ENCODE data around the gene KDM4B. TPM values are rescaled to one million over a fixed set of nuclear protein-coding genes. Genes with fewer than 3 reads are reported as not detected.

Gene KDM4B
- total RNA-seq, 4 donors from 2014 or later, result 28.7 to 75.1 (median 46.1) TPM

DNA sequence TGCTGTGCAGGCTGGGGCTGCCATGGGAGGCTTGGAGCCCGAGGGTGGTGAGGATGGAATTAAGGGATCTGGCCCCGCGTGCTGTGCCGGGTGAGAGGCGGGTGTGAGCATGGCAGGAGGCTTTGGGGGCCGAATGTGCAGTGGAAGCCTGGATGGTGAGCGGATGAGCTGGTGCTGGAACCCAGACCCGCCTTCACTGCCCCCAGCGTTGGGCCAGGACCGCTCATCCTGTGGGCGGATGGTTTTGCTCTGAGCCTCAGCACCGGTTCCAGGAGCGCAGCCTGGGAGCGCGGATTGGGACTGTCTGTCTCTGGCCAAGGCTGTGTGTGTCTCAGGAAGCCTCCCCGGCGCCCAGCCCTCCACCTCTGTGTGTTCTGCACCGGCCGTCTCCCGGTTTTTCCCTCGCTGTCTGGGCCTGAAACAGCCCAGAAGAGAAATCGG is 16.7 kb downstream of the KDM4B start:
- no peak for DNase-seq
- H3K4me3 ChIP-seq, result no peak overlapping the region
- H3K4me1 ChIP-seq, result peaks cover 0 to 8% (median 0%) of the 10 kb centered on the region in 4 donors
- H3K27me3 ChIP-seq, result no peaks in the 10 kb centered on the region
- TF ChIP-seq POLR2A (IDR thresholded peaks at IDR 0.05), result no peak
- TF ChIP-seq, protein P1, sequence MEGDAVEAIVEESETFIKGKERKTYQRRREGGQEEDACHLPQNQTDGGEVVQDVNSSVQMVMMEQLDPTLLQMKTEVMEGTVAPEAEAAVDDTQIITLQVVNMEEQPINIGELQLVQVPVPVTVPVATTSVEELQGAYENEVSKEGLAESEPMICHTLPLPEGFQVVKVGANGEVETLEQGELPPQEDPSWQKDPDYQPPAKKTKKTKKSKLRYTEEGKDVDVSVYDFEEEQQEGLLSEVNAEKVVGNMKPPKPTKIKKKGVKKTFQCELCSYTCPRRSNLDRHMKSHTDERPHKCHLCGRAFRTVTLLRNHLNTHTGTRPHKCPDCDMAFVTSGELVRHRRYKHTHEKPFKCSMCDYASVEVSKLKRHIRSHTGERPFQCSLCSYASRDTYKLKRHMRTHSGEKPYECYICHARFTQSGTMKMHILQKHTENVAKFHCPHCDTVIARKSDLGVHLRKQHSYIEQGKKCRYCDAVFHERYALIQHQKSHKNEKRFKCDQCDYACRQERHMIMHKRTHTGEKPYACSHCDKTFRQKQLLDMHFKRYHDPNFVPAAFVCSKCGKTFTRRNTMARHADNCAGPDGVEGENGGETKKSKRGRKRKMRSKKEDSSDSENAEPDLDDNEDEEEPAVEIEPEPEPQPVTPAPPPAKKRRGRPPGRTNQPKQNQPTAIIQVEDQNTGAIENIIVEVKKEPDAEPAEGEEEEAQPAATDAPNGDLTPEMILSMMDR (IDR thresholded peaks at IDR 0.05), result no peak
- no peak overlapping the region for H3K27ac ChIP-seq
- H3K9me3 ChIP-seq, result no peaks in the 10 kb centered on the region
- H3K36me3 ChIP-seq, result no peaks in the 10 kb centered on the region

DNA sequence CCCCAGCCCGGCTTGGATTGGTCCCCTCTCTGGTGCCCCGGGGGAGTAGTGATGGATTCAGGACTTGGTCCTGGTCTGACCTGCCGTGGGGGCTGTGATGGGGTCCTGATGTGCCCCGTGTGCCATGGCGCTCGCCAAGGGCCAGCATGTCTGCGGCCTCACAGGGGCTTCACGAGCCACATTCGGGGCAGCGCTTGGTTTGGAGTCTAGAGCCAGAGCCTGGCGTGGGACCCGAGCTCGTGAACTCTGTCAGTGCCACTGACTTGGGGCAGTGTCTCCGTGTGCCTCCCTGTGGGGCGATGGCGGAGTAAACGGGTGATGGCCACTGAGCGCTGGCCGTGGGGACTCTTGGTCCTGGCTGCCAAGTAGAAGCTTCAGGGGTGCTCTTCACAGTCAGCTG is 17.1 kb downstream of the KDM4B start:
- Histone ChIP-seq H3K27me3 (no peaks in the 10 kb centered on the region), H3K27ac (no peak overlapping the region), H3K36me3 (no peaks in the 10 kb centered on the region), H3K9me3 (no peaks in the 10 kb centered on the region), H3K4me1 (peaks cover 0 to 8% (median 0%) of the 10 kb centered on the region in 4 donors), H3K4me3 (no peak overlapping the region)
- no peak for TF ChIP-seq POLR2A (IDR thresholded peaks at IDR 0.05)
- TF ChIP-seq, protein P1 (IDR thresholded peaks at IDR 0.05), result no peak
- no peak for DNase-seq

DNA sequence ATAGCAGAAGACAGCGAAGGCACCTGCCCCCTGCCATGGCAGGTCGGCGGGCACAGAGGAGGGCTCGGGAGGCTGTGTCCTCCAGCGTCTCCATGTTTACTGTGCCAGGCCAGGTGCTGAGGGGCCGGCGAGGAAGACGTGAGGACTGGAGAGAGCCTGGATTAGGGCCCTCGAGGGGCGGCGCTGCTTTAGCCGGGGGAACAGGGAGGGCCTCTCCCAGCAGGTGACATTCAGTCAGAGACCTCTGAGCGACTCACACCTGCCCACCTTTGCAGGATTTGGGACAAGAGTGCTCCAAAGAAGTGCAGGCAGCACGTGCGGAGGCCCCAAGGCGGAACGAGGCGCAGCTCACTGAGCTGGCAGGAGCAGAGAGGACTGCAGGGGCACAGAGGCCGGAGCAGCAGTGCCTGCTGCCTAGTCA is 17.6 kb downstream of the KDM4B start:
- no peak overlapping the region for H3K4me3 ChIP-seq
- no peaks in the 10 kb centered on the region for H3K36me3 ChIP-seq
- DNase-seq, result no peak
- H3K9me3 ChIP-seq, result no peaks in the 10 kb centered on the region
- no peaks in the 10 kb centered on the region for H3K27me3 ChIP-seq
- no peak for TF ChIP-seq POLR2A (IDR thresholded peaks at IDR 0.05)
- TF ChIP-seq, protein P1 (IDR thresholded peaks at IDR 0.05), result no peak
- peaks cover 0 to 8% (median 0%) of the 10 kb centered on the region in 4 donors for H3K4me1 ChIP-seq
- H3K27ac ChIP-seq, result no peak overlapping the region

DNA sequence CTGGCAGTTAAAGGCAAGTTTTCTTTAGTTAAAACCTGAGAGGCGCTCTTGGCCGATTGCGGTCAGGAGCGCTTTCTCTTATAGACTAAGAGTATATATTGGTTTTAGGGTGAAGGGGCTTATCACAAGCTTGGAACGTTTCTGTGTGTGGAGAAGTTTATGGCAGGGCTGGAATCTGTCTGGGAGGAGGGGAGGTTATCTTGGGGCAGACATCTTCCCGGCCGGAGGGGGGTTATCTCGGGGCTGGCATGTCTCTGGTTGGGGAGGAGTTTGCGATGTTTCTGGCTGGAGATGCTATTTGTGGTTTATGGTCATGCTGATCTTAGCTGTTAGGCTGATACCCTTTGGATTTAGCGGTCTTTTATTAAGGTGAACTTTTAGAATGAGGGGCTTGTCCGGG is 18.3 kb downstream of the KDM4B start:
- H3K27ac ChIP-seq, result no peak overlapping the region
- DNase-seq, result no peak
- no peaks in the 10 kb centered on the region for H3K27me3 ChIP-seq
- TF ChIP-seq, protein P1 (IDR thresholded peaks at IDR 0.05), result no peak
- TF ChIP-seq POLR2A (IDR thresholded peaks at IDR 0.05), result no peak
- no peak overlapping the region for H3K4me3 ChIP-seq
- peaks cover 0 to 8% (median 0%) of the 10 kb centered on the region in 4 donors for H3K4me1 ChIP-seq
- no peaks in the 10 kb centered on the region for H3K9me3 ChIP-seq
- no peaks in the 10 kb centered on the region for H3K36me3 ChIP-seq

DNA sequence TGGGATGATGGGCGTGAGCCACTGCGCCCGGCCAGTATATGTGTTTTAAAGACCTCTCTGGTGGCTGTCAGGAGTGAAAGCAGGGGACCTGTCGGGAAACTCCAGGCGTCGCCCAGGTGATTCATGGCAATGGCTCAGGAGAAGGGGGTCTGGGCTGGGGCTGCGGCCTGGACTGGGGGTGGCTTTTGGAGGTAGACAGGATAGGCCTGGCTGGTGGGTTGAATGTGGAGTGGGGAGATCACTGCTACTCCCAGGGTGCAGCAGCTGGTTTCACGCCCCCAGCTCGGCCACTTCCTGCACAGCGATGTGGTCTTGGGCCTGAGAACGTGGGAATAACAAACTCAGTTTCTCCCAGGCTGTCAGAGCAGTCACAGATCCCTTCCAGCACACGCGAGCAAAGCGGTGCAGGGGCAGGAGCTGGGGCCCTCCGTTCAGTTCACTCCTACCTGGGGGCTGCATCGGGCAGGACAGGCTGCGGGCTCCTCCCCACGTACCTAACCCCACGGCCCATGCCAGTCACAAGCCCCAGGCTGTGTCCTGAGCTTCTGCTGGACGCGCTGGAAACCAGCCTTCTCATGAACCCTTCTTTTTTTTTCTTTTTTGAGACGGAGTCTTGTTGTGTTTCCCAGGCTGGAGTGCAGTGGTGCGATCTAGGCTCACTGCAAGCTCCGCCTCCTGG is 18.9 kb downstream of the KDM4B start:
- Histone ChIP-seq H3K36me3 (no peaks in the 10 kb centered on the region), H3K27me3 (no peaks in the 10 kb centered on the region), H3K4me3 (no peak overlapping the region), H3K9me3 (no peaks in the 10 kb centered on the region), H3K27ac (no peak overlapping the region), H3K4me1 (peaks cover 0 to 8% (median 0%) of the 10 kb centered on the region in 4 donors)
- no peak for TF ChIP-seq POLR2A (IDR thresholded peaks at IDR 0.05)
- TF ChIP-seq, protein P1 (IDR thresholded peaks at IDR 0.05), result no peak
- DNase-seq, result no peak

Data from Peyer's patch (tissue), 4 donors.